Progenitor cell of endocrine pancreas (in vitro differentiated cells): ENCODE results near the gene MSMP. TPM values are rescaled to one million over a fixed set of nuclear protein-coding genes. Genes with fewer than 3 reads are reported as not detected.

Experiments used
- DNase-seq: peaks from one replicate; pipeline ENCODE4 v3.0.0; 2021; ENCODE audit warnings: low spot score; ENCODE audit not compliant: unreplicated experiment
- H3K27ac Mint-ChIP-seq: 2 replicates; pipeline ENCODE4 v1.8.0; 2021; ENCODE audit warnings: mild to moderate bottlenecking, moderate library complexity, mixed read lengths
- H3K27me3 Mint-ChIP-seq: 2 replicates; pipeline ENCODE4 v1.8.0; 2021; ENCODE audit warnings: mixed read lengths
- H3K36me3 Mint-ChIP-seq: 2 replicates; pipeline ENCODE4 v1.8.0; 2022; ENCODE audit warnings: mixed read lengths; ENCODE audit not compliant: insufficient read depth
- H3K4me1 Mint-ChIP-seq: 2 replicates; pipeline ENCODE4 v1.8.0; 2021; ENCODE audit warnings: low read depth, mixed read lengths
- H3K4me3 Mint-ChIP-seq: 2 replicates; pipeline ENCODE4 v1.8.0; 2021; ENCODE audit warnings: low read depth, mild to moderate bottlenecking, moderate library complexity, mixed read lengths
- H3K9me3 Mint-ChIP-seq: 2 replicates; pipeline ENCODE4 v1.8.0; 2021; ENCODE audit warnings: low read depth, mixed read lengths
- CTCF ChIP-seq: fragments of 200-600 bp; sonication (generic); IDR thresholded peaks from one replicate; pipeline ENCODE4 v1.5.0; 2021; ENCODE audit warnings: antibody characterized with exemption, mild to moderate bottlenecking; ENCODE audit not compliant: unreplicated experiment
- total RNA-seq: library from RNA; stranded (reverse); gene quantifications from 2 replicates; pipeline ENCODE4 v1.2.1, GENCODE V29; 2021

MSMP gene
- total RNA-seq, 1 donor from 2014 or later, result not detected

GRCh38 chr9:35771075-35771433, 17.0 kb upstream of the MSMP start:
- DNase-seq, result no peak
- H3K27me3 Mint-ChIP-seq, result no peaks in the 10 kb centered on the region
- H3K4me3 Mint-ChIP-seq, result no peak overlapping the region

DNA sequence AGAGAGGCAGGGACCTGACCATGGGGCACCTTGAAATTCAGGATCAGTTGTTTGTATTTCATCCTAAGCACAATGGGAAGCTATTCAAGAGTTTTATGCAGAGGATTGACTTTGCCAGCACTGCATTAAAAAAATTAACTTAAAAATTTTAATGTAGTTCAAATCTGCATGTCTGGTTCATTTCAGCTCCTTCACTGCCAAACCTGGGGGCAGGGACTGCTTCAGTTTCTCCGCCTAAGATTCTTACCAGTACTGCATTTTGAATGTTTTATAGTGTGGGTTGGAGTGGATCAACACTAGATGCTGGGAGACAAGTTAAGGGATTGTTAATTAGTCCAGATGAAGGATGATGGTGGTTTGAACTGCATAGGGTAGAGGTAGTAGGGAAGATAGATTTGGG, 15.7 kb upstream of the MSMP start:
- Mint-ChIP-seq H3K36me3 (no peaks in the 10 kb centered on the region), H3K4me1 (no peaks in the 10 kb centered on the region), H3K27ac (no peak overlapping the region), H3K9me3 (no peaks in the 10 kb centered on the region), H3K27me3 (no peaks in the 10 kb centered on the region), H3K4me3 (no peak overlapping the region)
- TF ChIP-seq CTCF, result no peak
- no peak for DNase-seq

More at GRCh38 chr9:35771075-35771433, 17.0 kb upstream of the MSMP start:
- Mint-ChIP-seq H3K4me1 (peaks cover 3% of the 10 kb centered on the region), H3K27ac (no peak overlapping the region), H3K36me3 (no peaks in the 10 kb centered on the region), H3K9me3 (no peaks in the 10 kb centered on the region)
- TF ChIP-seq CTCF, result no peak

GRCh38 chr9:35767458-35767857, 13.4 kb upstream of the MSMP start:
- no peak overlapping the region for H3K27ac Mint-ChIP-seq
- H3K9me3 Mint-ChIP-seq, result no peaks in the 10 kb centered on the region
- no peaks in the 10 kb centered on the region for H3K4me1 Mint-ChIP-seq
- no peak for DNase-seq
- no peaks in the 10 kb centered on the region for H3K27me3 Mint-ChIP-seq
- TF ChIP-seq CTCF, result no peak
- H3K4me3 Mint-ChIP-seq, result no peak overlapping the region
- H3K36me3 Mint-ChIP-seq, result no peaks in the 10 kb centered on the region

DNA sequence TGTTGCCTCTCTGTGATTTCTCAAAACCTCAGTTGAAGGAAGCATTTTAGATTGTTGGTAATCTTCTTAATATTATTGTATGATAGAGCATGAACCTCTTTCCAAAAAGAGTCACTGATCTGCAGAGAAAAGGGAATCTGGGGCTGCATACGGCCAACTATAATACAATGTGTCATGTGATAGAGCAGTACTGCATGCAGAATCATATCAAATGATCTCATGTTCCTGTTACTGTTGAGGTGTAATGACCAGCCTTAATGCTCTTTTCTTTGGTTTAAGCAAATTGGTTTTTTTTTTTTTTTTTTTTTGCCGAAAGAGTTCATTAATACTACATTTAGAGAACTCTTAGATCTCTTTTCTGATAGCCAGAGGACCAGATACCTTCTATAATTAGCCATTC, 12.9 kb upstream of the MSMP start:
- no peak for TF ChIP-seq CTCF
- H3K27ac Mint-ChIP-seq, result no peak overlapping the region
- no peaks in the 10 kb centered on the region for H3K9me3 Mint-ChIP-seq
- H3K4me3 Mint-ChIP-seq, result no peak overlapping the region
- H3K4me1 Mint-ChIP-seq, result no peaks in the 10 kb centered on the region
- DNase-seq, result no peak
- H3K27me3 Mint-ChIP-seq, result no peaks in the 10 kb centered on the region
- no peaks in the 10 kb centered on the region for H3K36me3 Mint-ChIP-seq

- DNase-seq, result no peak
- no peaks in the 10 kb centered on the region for H3K27me3 Mint-ChIP-seq
Measured at GRCh38 chr9:35763803-35764202, 9.7 kb upstream of the MSMP start.

More at GRCh38 chr9:35763803-35764202, 9.7 kb upstream of the MSMP start:
- peaks cover 1% of the 10 kb centered on the region for H3K36me3 Mint-ChIP-seq
- H3K4me1 Mint-ChIP-seq, result peaks cover 16% of the 10 kb centered on the region
- no peak overlapping the region for H3K4me3 Mint-ChIP-seq
- no peaks in the 10 kb centered on the region for H3K9me3 Mint-ChIP-seq
- H3K27ac Mint-ChIP-seq, result no peak overlapping the region
- TF ChIP-seq CTCF, result no peak
